H1 (cell line): ENCODE results near the gene EBF3. TPM values are rescaled to one million over a fixed set of nuclear protein-coding genes. Genes with fewer than 3 reads are reported as not detected.

Source experiments
- CTCF ChIA-PET: fragments of 300-600 bp; sonication (Branson Sonifier 250); formaldehyde crosslinking; loops from one replicate; lab custom pipeline; 2021; ENCODE audit not compliant: partially characterized antibody; lab: Charles Lee
- POLR2A ChIA-PET: fragments of 300-600 bp; sonication (Branson Sonifier 250); formaldehyde crosslinking; loops from one replicate; lab custom pipeline; 2021; ENCODE audit warnings: inconsistent platforms; ENCODE audit not compliant: partially characterized antibody; lab: Charles Lee
- DNase-seq, 2 experiments: peaks; one replicate each; pipeline versions ENCODE4 v3.0.0 to v3.0.0-alpha.2; 2010 to 2022; ENCODE audit warnings: low spot score in 2 of 2, low read depth in 1 of 2, mixed read lengths in 1 of 2
- FAIRE-seq: peaks from 2 replicates; lab custom pipeline; 2011; peaks lifted over from hg19 to GRCh38; lab: Jason Lieb, UNC
- H2AFZ ChIP-seq: 2 replicates; pipeline ENCODE4 v1.8.1; 2012; ENCODE audit warnings: low read length, inconsistent platforms
- H2AK5ac ChIP-seq: 2 replicates; pipeline ENCODE4 v1.6.1; 2013; ENCODE audit warnings: low read depth, low read length
- H2BK120ac ChIP-seq: replicated peaks from 2 replicates; pipeline ENCODE3; 2013; ENCODE audit warnings: low read depth, low read length, inconsistent platforms
- H2BK12ac ChIP-seq: 2 replicates; pipeline ENCODE4 v1.6.1; 2013; ENCODE audit warnings: low read depth, low read length
- H2BK15ac ChIP-seq: 2 replicates; pipeline ENCODE4 v1.6.1; 2013; ENCODE audit warnings: low read length
- H2BK20ac ChIP-seq: 2 replicates; pipeline ENCODE4 v1.6.1; 2013; ENCODE audit warnings: low read length
- H2BK5ac ChIP-seq: 2 replicates; pipeline ENCODE4 v1.6.1; 2013; ENCODE audit warnings: low read depth, low read length
- H3K14ac ChIP-seq: 2 replicates; pipeline ENCODE4 v1.6.1; 2013; ENCODE audit warnings: inconsistent platforms; ENCODE audit not compliant: insufficient read length
- H3K18ac ChIP-seq: 2 replicates; pipeline ENCODE4 v1.6.1; 2013; ENCODE audit warnings: low read length; ENCODE audit errors: extremely low read depth
- H3K23ac ChIP-seq: 2 replicates; pipeline ENCODE4 v1.6.1; 2013; ENCODE audit warnings: inconsistent platforms; ENCODE audit not compliant: insufficient read length
- H3K23me2 ChIP-seq: 2 replicates; pipeline ENCODE4 v1.6.1; 2013; ENCODE audit warnings: low read depth, low read length
- H3K27ac ChIP-seq: 2 replicates; pipeline ENCODE4 v1.6.1; 2011; ENCODE audit warnings: low read depth, low read length, inconsistent platforms
- H3K27me3 ChIP-seq, 4 experiments: replicated peaks in 1 of 4; 1 replicate in 1 of 4; 2 replicates in 3 of 4; pipeline versions ENCODE4 v1.6.1 to v1.8.1; 2011 to 2013; ENCODE audit warnings: low read length in 3 of 4, mild to moderate bottlenecking in 3 of 4, inconsistent platforms in 2 of 4, mixed read lengths in 2 of 4, moderate library complexity in 1 of 4; ENCODE audit not compliant: control insufficient read depth in 3 of 4, insufficient read depth in 3 of 4; ENCODE audit errors: extremely low read depth in 1 of 4
- H3K36me3 ChIP-seq, 4 experiments: 2 replicates each; pipeline versions ENCODE4 v1.6.1 to v1.8.1; 2011 to 2013; ENCODE audit warnings: mild to moderate bottlenecking in 4 of 4, low read length in 3 of 4, moderate library complexity in 2 of 4, control low read depth in 1 of 4, inconsistent platforms in 1 of 4; ENCODE audit not compliant: insufficient read depth in 4 of 4, control insufficient read depth in 2 of 4
- H3K4ac ChIP-seq: replicated peaks from 2 replicates; pipeline ENCODE3; 2013; ENCODE audit warnings: low read length, low read depth, mixed read lengths, inconsistent platforms; ENCODE audit not compliant: insufficient read length
- H3K4me1 ChIP-seq, 4 experiments: replicated peaks in 1 of 4; 1 replicate in 1 of 4; 2 replicates in 3 of 4; pipeline versions ENCODE4 v1.6.1 to v1.8.1; 2011 to 2013; ENCODE audit warnings: low read length in 3 of 4, inconsistent platforms in 2 of 4, mixed read lengths in 1 of 4; ENCODE audit not compliant: insufficient read depth in 4 of 4, control insufficient read depth in 3 of 4
- H3K4me2 ChIP-seq, 2 experiments: 2 replicates each; pipeline versions ENCODE4 v1.6.1 to v1.8.1; 2011 to 2013; ENCODE audit warnings: low read depth in 2 of 2, low read length in 2 of 2, control low read depth in 1 of 2, inconsistent platforms in 1 of 2, mild to moderate bottlenecking in 1 of 2; ENCODE audit not compliant: insufficient read depth in 1 of 2
- H3K4me3 ChIP-seq, 4 experiments: fragments of 200-600, 300-600 bp in 1 of 4; sonication (generic), shearing (Covaris generic), sonication (Bioruptor Twin) in 1 of 4; 2 replicates each; pipeline versions ENCODE4 v1.5.1 to v1.8.1; 2011 to 2016; ENCODE audit warnings: low read length in 4 of 4, low read depth in 3 of 4, control low read depth in 2 of 4, inconsistent platforms in 2 of 4, mild to moderate bottlenecking in 2 of 4, mixed read lengths in 1 of 4, moderate library complexity in 1 of 4; ENCODE audit not compliant: insufficient read depth in 2 of 4; ENCODE audit errors: extremely low read depth in 1 of 4
- H3K56ac ChIP-seq: replicated peaks from 2 replicates; pipeline ENCODE3; 2013; ENCODE audit warnings: low read depth, mild to moderate bottlenecking, mixed read lengths, low read length, inconsistent platforms; ENCODE audit not compliant: insufficient read length
- H3K79me1 ChIP-seq: 2 replicates; pipeline ENCODE4 v1.6.1; 2013; ENCODE audit warnings: low read depth, low read length, control low read depth
- H3K79me2 ChIP-seq, 2 experiments: 2 replicates each; pipeline versions ENCODE4 v1.6.1 to v1.8.1; 2012 to 2013; ENCODE audit warnings: low read length in 2 of 2, mild to moderate bottlenecking in 2 of 2, inconsistent platforms in 1 of 2; ENCODE audit not compliant: insufficient read depth in 2 of 2, control insufficient read depth in 1 of 2
- H3K9ac ChIP-seq, 4 experiments: replicated peaks in 1 of 4; 1 replicate in 1 of 4; 2 replicates in 3 of 4; pipeline versions ENCODE4 v1.6.1 to v1.8.1; 2011 to 2013; ENCODE audit warnings: low read depth in 3 of 4, low read length in 3 of 4, control low read depth in 2 of 4, mild to moderate bottlenecking in 2 of 4, moderate library complexity in 2 of 4, inconsistent platforms in 1 of 4; ENCODE audit errors: extremely low read depth in 1 of 4
- H3K9me3 ChIP-seq, 2 experiments: 2 replicates each; pipeline versions ENCODE4 v1.6.1 to v1.8.1; 2012 to 2013; ENCODE audit warnings: mild to moderate bottlenecking in 2 of 2, moderate library complexity in 2 of 2, control low read depth in 1 of 2, inconsistent platforms in 1 of 2, low read depth in 1 of 2, low read length in 1 of 2, mixed read lengths in 1 of 2; ENCODE audit not compliant: insufficient read depth in 2 of 2
- H4K20me1 ChIP-seq, 2 experiments: replicated peaks in 1 of 2; 2 replicates each; pipeline versions ENCODE3 to v1.8.1; 2011 to 2013; ENCODE audit warnings: inconsistent platforms in 2 of 2, low read length in 2 of 2, mild to moderate bottlenecking in 1 of 2; ENCODE audit not compliant: insufficient read depth in 2 of 2, control insufficient read depth in 1 of 2
- H4K5ac ChIP-seq: 2 replicates; pipeline ENCODE4 v1.6.1; 2013; ENCODE audit warnings: low read length, low read depth, mixed read lengths, inconsistent platforms; ENCODE audit not compliant: insufficient read length
- H4K8ac ChIP-seq: 2 replicates; pipeline ENCODE4 v1.8.0; 2013; ENCODE audit warnings: mild to moderate bottlenecking, moderate library complexity, low read length, inconsistent platforms; ENCODE audit not compliant: insufficient read depth; ENCODE audit errors: extremely low read depth
- H4K91ac ChIP-seq: replicated peaks from 2 replicates; pipeline ENCODE3; 2013; ENCODE audit warnings: low read length, mixed read lengths, inconsistent platforms; ENCODE audit not compliant: insufficient read length
- BRCA1 ChIP-seq: IDR thresholded peaks from 2 replicates; pipeline ENCODE4 v1.6.1; 2012; ENCODE audit warnings: low read depth, low read length, improper control_type of control experiment
- CTCF ChIP-seq, 3 experiments: IDR thresholded peaks; 1 replicate in 2 of 3; 2 replicates in 1 of 3; pipeline versions ENCODE4 v1.5.1 to v1.6.1; 2011; ENCODE audit warnings: low read length in 3 of 3, mild to moderate bottlenecking in 3 of 3, inconsistent platforms in 2 of 3, low read depth in 1 of 3, moderate library complexity in 1 of 3; ENCODE audit not compliant: insufficient read depth in 1 of 3; ENCODE audit errors: control extremely low read depth in 1 of 3
- POU5F1 ChIP-seq: IDR thresholded peaks from 2 replicates; pipeline ENCODE4 v1.6.1; 2011; ENCODE audit warnings: low read depth, mild to moderate bottlenecking, low read length, moderate library complexity
- RBBP5 ChIP-seq: IDR thresholded peaks from 2 replicates; pipeline ENCODE4 v1.7.1; 2012; ENCODE audit warnings: low read depth, mild to moderate bottlenecking, inconsistent platforms, low read length, moderate library complexity, borderline replicate concordance
- RFX5 ChIP-seq: IDR thresholded peaks from 2 replicates; pipeline ENCODE4 v1.6.1; 2011; ENCODE audit warnings: low read depth, low read length, improper control_type of control experiment, borderline replicate concordance
- SIRT6 ChIP-seq: IDR thresholded peaks from one replicate; pipeline ENCODE4 v1.7.1; 2012; ENCODE audit warnings: low read length, inconsistent platforms
- TCF12 ChIP-seq: IDR thresholded peaks from 2 replicates; pipeline ENCODE4 v1.6.1; 2011; ENCODE audit warnings: low read depth, mild to moderate bottlenecking, low read length
- TEAD4 ChIP-seq: IDR thresholded peaks from 2 replicates; pipeline ENCODE4 v1.6.1; 2012; ENCODE audit warnings: low read depth, low read length, inconsistent platforms, mixed read lengths
- WGBS, 2 experiments: shearing (Covaris generic) in 1 of 2; methylation state at CpG; one replicate each; pipeline versions ENCODE4 v1.1.6 to v1.1.7; 2013 to 2015; ENCODE audit warnings: low lambda C conversion rate in 2 of 2, mixed read lengths in 2 of 2, inconsistent platforms in 1 of 2, low coverage in 1 of 2, missing lambda C conversion rate in 1 of 2; ENCODE audit not compliant: insufficient replicate concordance in 2 of 2, insufficient coverage in 1 of 2, insufficient read length in 1 of 2; ENCODE audit errors: extremely low coverage in 1 of 2, missing lambda C conversion rate in 1 of 2; 5-methylcytosine and 5-hydroxymethylcytosine counted together
- polyA plus RNA-seq, 7 experiments: library from polyadenylated mRNA; depleted of rRNA in 3 of 7; stranded (reverse) in 5 of 7; unstranded in 2 of 7; fragments of >200 nt in 5 of 7; fragments of 200-250 nt in 2 of 7; gene quantifications; 1 replicate in 5 of 7; 2 replicates in 1 of 7; 4 replicates in 1 of 7; pipeline versions ENCODE4 v1.2.1 to v1.2.3, GENCODE V29; 2011 to 2013; ENCODE audit warnings: missing spikeins in 2 of 7, mixed read lengths in 2 of 7
- total RNA-seq: library from RNA; stranded (reverse); fragmentation: NEBNext Ultra II Directional; extraction: Animal tissue kit (Norgen Biotek cat#: 25700); gene quantifications from 2 replicates; pipeline ENCODE4 v1.2.1, GENCODE V29; 2021
- TF ChIP-seq, protein P1 (sequence below): IDR thresholded peaks from 2 replicates; pipeline ENCODE4 v1.6.1; 2012; ENCODE audit warnings: inconsistent platforms
- TF ChIP-seq, protein P2 (sequence below): IDR thresholded peaks from 2 replicates; pipeline ENCODE4 v1.6.1; 2012; ENCODE audit warnings: inconsistent platforms

The EBF3 gene
- total and polyA plus RNA-seq, 2 of the 8 experiments (the other 6 are each of a cell fraction or from before 2014, with no cell fraction given) = 0.08 to 0.26 TPM

DNA sequence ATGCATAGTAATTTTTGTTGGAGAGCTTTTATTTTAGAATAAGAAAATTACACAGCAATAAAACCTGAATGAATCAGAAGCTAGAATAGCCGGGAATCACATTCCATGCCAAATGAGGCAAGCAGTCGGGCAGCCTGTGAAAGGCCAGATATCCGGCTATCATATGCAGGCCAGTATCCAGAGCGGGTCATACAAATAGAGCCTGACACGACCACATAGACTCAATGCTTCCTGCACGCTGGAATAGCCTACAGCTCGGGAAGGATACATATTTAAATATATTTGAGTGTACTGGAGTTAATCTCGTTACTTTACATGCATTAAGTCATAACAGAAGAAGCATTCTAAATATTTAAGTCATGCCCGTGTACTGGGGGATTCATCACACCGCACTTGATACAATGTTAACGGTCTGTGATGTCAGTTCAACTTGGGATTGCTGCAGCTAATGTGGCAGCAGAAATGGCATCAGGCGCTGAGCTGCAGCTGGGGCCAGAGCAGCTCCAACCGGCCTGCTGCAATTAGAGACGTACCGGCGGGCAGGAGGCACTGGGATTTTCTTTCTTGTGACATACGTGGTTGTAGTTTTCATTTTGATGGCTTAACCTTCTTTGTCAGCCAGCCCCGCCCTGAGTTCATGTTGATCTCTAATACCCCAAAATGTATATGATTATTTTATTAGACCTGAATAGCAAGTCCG is 112.0 kb downstream of the EBF3 start:
- Histone ChIP-seq H3K4me2 (no peak overlapping the region), H2BK15ac (no peak overlapping the region)
- POLR2A ChIA-PET = no interaction called here

More for the DNA sequence above, 112.0 kb downstream of the EBF3 start:
- H2AFZ ChIP-seq = no peak overlapping the region
- H3K27me3 ChIP-seq = no peaks in the 10 kb centered on the region
- no peak overlapping the region for H3K14ac ChIP-seq
- H3K9ac ChIP-seq = no peak overlapping the region
- no peak overlapping the region for H2BK120ac ChIP-seq
- no peak overlapping the region for H2AK5ac ChIP-seq
- no peak for FAIRE-seq
- no peaks in the 10 kb centered on the region for H4K20me1 ChIP-seq
- H3K79me1 ChIP-seq = no peaks in the 10 kb centered on the region
- H2BK12ac ChIP-seq = no peak overlapping the region
- H3K23ac ChIP-seq = no peak overlapping the region
- H3K79me2 ChIP-seq = no peaks in the 10 kb centered on the region
- TF ChIP-seq BRCA1 (no peak), TEAD4 (no peak), RBBP5 (no peak), RFX5 (no peak), TCF12 (no peak), POU5F1 (no peak), SIRT6 (no peak), CTCF (IDR thresholded peaks at IDR 0.05; ENCODE audit: control extremely low read depth in 1 of 3, insufficient read depth in 1 of 3, low read depth in 1 of 3, low read length in 3 of 3) (no peak)
- TF ChIP-seq, protein P1, sequence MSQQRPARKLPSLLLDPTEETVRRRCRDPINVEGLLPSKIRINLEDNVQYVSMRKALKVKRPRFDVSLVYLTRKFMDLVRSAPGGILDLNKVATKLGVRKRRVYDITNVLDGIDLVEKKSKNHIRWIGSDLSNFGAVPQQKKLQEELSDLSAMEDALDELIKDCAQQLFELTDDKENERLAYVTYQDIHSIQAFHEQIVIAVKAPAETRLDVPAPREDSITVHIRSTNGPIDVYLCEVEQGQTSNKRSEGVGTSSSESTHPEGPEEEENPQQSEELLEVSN = no peak
- TF ChIP-seq, protein P2, sequence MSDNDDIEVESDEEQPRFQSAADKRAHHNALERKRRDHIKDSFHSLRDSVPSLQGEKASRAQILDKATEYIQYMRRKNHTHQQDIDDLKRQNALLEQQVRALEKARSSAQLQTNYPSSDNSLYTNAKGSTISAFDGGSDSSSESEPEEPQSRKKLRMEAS = no peak
- no peak overlapping the region for H4K91ac ChIP-seq
- H2BK5ac ChIP-seq = no peak overlapping the region
- H4K5ac ChIP-seq = no peak overlapping the region
- H2BK20ac ChIP-seq = no peak overlapping the region
- H3K36me3 ChIP-seq = no peaks in the 10 kb centered on the region
- WGBS, 2 experiments = 91% methylated on average over 19 of the region's 19 CpGs; no CpG with 5 or more reads in 1 of the 2 experiments
- H3K4me1 ChIP-seq = no peaks in the 10 kb centered on the region; a peak in 1 of 7 replicates
- H3K9me3 ChIP-seq = peaks cover 0 to 3% of the 10 kb centered on the region in 2 experiments; a peak in 1 of 4 replicates
- H3K23me2 ChIP-seq = no peaks in the 10 kb centered on the region
- H3K56ac ChIP-seq = no peak overlapping the region
- H3K4ac ChIP-seq = no peak overlapping the region
- CTCF ChIA-PET = interaction anchor here (0.9 to 4.3 kb wide), 10 partner anchors 10 to 85 kb away, joined by 3 to 24 read pairs (median 8); no protein-coding TSS in a partner anchor
- H3K18ac ChIP-seq = no peak overlapping the region
- H3K27ac ChIP-seq = no peak overlapping the region
- no peak overlapping the region for H4K8ac ChIP-seq
- DNase-seq = no peak
- no peak overlapping the region for H3K4me3 ChIP-seq
